ENCODE data around the gene SCFD2. TPM values are rescaled to one million over a fixed set of nuclear protein-coding genes. Genes with fewer than 3 reads are reported as not detected.

SCFD2 gene
- total RNA-seq, 2 experiments from 2014 or later, result 25.1 to 27.2 TPM

DNA sequence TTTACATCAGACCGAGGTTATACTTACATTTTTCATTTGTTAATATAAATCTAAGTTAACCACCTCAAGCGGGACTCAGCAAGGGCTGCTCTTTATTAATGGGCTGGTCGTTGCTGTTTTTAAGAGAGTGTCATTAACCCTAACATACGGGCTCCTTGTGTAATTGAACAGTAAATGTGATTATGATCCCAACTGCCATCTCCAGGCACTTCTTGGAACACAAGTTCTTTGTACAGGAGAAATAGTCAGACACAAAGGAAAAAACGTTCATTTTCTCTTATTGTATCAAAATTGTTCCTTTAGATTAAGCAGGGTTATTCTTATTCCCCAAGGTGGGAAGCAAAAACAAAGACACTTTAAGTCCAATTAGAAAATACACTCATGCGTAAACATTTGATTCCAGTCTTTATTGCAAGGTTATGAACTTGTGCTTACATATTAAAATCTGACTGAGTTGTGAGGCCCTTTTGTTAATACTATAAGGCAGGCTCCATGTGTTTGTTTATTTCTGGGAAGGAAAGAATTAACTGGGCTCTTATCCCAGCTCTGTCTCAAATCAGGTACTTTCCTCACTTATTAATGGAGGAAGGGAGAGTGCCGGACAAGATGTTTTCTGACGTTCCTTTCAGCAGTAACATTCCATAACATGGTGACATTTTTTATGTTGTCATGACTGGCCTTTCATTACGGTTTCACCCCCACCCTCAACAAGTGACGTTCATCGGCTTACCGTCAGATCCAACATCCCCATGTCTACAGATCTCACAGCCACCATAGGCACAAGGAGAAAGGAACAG is 407.8 kb downstream of the SCFD2 start:
- CTCF ChIA-PET, result no interaction called here
- ATAC-seq (no peak), DNase-seq (no peak)
- no peaks in the 10 kb centered on the region for H3K27me3 Mint-ChIP-seq (ENCODE audit: low read depth)
- H3K27ac Mint-ChIP-seq, result no peak overlapping the region
- POLR2A ChIA-PET, result no interaction called here
- no peaks in the 10 kb centered on the region for H3K9me3 Mint-ChIP-seq (ENCODE audit: insufficient read depth)
- no peaks in the 10 kb centered on the region for H3K36me3 Mint-ChIP-seq (ENCODE audit: low read depth)
- H3K4me3 Mint-ChIP-seq, result no peak overlapping the region
- no peaks in the 10 kb centered on the region for H3K4me1 Mint-ChIP-seq (ENCODE audit: low read depth)

DNA sequence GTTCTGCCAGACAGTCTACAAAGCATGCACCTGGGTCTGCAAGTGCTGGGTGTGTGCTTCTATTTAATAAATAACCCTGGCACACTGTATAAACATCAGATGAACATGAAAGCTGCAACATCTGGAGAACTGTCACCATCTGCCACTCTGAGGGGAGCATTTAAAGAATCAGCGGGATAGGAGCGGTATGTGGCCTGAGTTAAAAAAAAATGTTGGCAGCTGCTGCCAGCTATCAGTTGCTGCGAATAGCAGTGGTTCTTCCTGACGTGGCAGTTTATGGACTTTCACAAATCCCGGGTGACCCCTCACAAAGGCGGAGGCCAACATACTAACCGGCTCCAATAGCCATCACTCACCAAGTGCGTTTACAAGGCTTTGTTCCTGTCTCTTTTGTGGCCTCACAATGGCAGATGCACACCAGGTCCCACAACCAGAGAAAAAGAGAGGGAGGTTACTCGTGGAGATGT is 408.6 kb downstream of the SCFD2 start:
- CTCF ChIA-PET, result no interaction called here
- Mint-ChIP-seq H3K36me3 (ENCODE audit: low read depth) (no peaks in the 10 kb centered on the region), H3K27me3 (ENCODE audit: low read depth) (no peaks in the 10 kb centered on the region), H3K4me3 (no peak overlapping the region), H3K27ac (no peak overlapping the region), H3K4me1 (ENCODE audit: low read depth) (no peaks in the 10 kb centered on the region), H3K9me3 (ENCODE audit: insufficient read depth) (no peaks in the 10 kb centered on the region)
- DNase-seq (no peak), ATAC-seq (no peak)
- POLR2A ChIA-PET, result no interaction called here

DNA sequence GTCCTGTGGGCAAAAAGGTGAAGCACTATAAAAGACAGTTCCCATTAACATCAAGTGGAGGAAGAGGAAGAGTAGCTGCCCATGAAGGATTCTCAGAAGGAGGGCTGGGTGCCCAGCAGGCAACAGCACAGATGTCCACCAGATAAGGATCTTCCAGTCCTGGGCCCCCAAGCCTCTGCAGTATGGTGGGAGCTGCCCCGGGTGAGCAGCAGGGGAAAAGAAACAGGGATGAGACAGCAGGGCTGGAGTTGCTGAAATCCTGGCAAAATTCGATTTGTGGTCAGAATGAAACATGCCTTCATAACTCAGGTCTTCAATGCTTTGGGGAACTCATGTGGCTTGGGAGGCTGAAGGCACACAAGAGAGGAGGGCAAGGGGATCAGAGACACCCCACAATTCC is 409.2 kb downstream of the SCFD2 start:
- CTCF ChIA-PET, result no interaction called here
- ATAC-seq, result no peak

DNA sequence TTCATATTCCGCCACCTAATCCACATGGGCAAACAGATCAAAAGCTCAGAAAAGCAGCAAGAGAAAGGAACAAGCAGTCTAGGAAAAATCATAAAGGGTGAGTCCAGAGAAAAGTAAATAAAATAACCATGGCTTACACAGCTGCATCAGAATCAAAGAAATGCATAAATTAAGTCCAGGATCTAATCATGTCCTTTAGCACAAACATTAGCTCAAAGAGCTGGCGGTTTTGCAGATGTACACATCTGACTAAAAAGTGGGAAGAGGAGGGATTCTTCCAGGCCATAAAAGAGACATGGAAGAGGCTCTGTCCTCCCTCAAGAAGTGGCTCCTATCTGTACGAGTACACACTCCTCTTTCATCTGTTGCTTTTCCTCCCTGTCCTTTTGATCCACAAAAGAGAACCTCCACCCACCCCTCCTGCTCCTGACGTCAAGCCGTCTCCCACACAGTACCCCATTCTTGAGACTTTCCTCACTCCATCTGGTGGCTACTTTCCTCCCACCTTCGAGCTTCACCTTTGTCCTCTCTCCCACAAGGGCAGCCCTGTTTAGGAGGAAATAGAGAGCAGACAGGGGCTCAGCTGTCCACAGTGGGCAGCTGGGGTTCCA is 411.2 kb downstream of the SCFD2 start:
- DNase-seq, result no peak
- ATAC-seq, result no peak
- H3K4me3 Mint-ChIP-seq, result no peak overlapping the region
- no peak overlapping the region for H3K27ac Mint-ChIP-seq
- ChIA-PET POLR2A (interaction anchor here (0.5 kb wide), 1 partner anchor 282 kb away, joined by 3 read pairs; no protein-coding TSS in a partner anchor), CTCF (no interaction called here)
- H3K27me3 Mint-ChIP-seq (ENCODE audit: low read depth), result no peaks in the 10 kb centered on the region
- peaks cover 3% of the 10 kb centered on the region for H3K36me3 Mint-ChIP-seq (ENCODE audit: low read depth)
- H3K9me3 Mint-ChIP-seq (ENCODE audit: insufficient read depth), result no peaks in the 10 kb centered on the region
- H3K4me1 Mint-ChIP-seq (ENCODE audit: low read depth), result no peaks in the 10 kb centered on the region

More for the DNA sequence above, 409.2 kb downstream of the SCFD2 start:
- no peaks in the 10 kb centered on the region for H3K36me3 Mint-ChIP-seq (ENCODE audit: low read depth)
- H3K27ac Mint-ChIP-seq, result no peak overlapping the region
- POLR2A ChIA-PET, result no interaction called here
- no peaks in the 10 kb centered on the region for H3K9me3 Mint-ChIP-seq (ENCODE audit: insufficient read depth)
- no peak overlapping the region for H3K4me3 Mint-ChIP-seq
- no peaks in the 10 kb centered on the region for H3K4me1 Mint-ChIP-seq (ENCODE audit: low read depth)
- H3K27me3 Mint-ChIP-seq (ENCODE audit: low read depth), result no peaks in the 10 kb centered on the region
- DNase-seq, result no peak

DNA sequence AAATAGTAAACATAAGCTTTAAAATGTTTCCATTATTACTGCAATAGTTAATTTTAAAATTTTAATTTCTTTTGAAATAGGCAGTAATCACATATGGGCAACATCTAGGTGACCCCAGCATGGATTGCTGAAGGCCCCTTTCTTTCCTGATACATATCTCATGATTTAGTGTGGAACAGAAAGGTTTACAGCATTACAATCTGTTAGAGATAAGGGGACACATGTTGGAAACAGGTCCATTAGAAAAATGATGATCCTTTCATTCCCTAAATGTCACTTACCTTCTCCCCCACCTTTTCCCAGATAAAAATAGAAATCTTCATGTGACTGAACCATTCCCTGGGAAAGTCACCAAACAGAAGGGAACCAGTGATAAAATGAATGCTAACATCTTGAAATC is 413.3 kb downstream of the SCFD2 start:
- no peaks in the 10 kb centered on the region for H3K9me3 Mint-ChIP-seq (ENCODE audit: insufficient read depth)
- no peaks in the 10 kb centered on the region for H3K27me3 Mint-ChIP-seq (ENCODE audit: low read depth)
- ChIA-PET CTCF (no interaction called here), POLR2A (no interaction called here)
- H3K36me3 Mint-ChIP-seq (ENCODE audit: low read depth), result peaks cover 3% of the 10 kb centered on the region
- H3K4me1 Mint-ChIP-seq (ENCODE audit: low read depth), result no peaks in the 10 kb centered on the region
- ATAC-seq (no peak), DNase-seq (no peak)
- no peak overlapping the region for H3K27ac Mint-ChIP-seq
- no peak overlapping the region for H3K4me3 Mint-ChIP-seq

DNA sequence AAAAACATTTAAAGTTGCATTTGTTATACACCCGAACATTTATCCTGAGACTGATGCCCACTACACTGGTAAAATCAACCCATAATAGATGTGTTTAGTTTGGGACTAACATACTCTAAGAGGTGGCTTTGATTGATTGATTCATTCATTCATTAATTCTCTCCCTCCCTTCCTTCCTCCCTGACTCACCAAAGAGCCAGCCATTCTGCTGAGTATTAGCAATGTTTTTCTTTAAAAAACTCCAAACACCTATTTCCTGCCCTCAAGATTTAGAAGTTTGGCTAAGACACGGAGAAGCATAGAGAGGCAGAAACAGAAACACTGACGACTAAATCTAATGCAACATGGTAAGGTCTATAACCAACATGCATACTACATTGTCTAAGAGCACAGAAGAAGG is 414.8 kb downstream of the SCFD2 start:
- DNase-seq (no peak), ATAC-seq (no peak)
- H3K4me3 Mint-ChIP-seq, result no peak overlapping the region
- H3K4me1 Mint-ChIP-seq (ENCODE audit: low read depth), result no peaks in the 10 kb centered on the region
- no peak overlapping the region for H3K27ac Mint-ChIP-seq
- H3K9me3 Mint-ChIP-seq (ENCODE audit: insufficient read depth), result no peaks in the 10 kb centered on the region
- ChIA-PET CTCF (no interaction called here), POLR2A (no interaction called here)
- H3K36me3 Mint-ChIP-seq (ENCODE audit: low read depth), result peaks cover 3% of the 10 kb centered on the region
- H3K27me3 Mint-ChIP-seq (ENCODE audit: low read depth), result no peaks in the 10 kb centered on the region

DNA sequence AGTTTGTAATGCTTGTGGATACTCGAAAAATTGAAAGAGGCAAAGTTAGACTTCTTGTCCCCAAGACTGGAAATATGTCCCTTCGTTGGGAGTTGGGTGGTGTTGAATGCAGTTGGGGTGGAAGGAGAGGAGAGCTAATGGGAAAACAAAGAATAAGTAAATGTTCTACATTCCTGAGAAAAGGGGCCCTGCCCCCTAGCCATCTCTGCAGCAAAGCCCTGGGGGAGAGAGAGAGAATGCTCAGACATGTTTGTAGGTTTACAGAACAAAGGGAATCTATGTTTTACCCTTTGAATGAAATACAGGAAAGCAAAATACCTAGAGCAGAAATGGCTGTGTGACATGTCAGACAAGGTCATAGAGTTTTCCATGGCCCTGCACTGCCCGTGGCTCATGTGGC is 415.6 kb downstream of the SCFD2 start:
- peaks cover 3% of the 10 kb centered on the region for H3K36me3 Mint-ChIP-seq (ENCODE audit: low read depth)
- DNase-seq (no peak), ATAC-seq (no peak)
- CTCF ChIA-PET, result no interaction called here
- no peaks in the 10 kb centered on the region for H3K27me3 Mint-ChIP-seq (ENCODE audit: low read depth)
- no peaks in the 10 kb centered on the region for H3K9me3 Mint-ChIP-seq (ENCODE audit: insufficient read depth)
- no peak overlapping the region for H3K27ac Mint-ChIP-seq
- H3K4me1 Mint-ChIP-seq (ENCODE audit: low read depth), result no peaks in the 10 kb centered on the region
- POLR2A ChIA-PET, result no interaction called here
- H3K4me3 Mint-ChIP-seq, result no peak overlapping the region

DNA sequence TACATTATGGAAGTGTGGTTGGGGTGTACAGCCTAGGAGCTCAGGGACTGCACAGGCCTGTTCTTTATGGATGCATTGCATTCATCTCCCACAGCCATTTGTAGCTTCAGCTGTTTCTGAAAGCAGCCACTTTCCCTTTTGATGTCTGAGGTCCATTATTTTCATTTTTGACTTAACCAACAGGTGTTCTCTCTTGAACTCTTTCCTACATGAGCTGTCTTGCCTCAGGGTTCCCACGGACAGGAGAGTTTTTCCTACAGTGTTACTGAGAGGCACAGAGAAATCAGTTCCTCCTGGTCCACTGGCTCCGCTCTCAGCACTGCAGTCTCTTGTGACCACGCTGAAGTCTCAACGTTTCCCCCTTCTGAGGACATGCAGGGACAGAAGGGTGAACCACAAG is 416.5 kb downstream of the SCFD2 start:
- H3K9me3 Mint-ChIP-seq (ENCODE audit: insufficient read depth), result no peaks in the 10 kb centered on the region
- H3K27me3 Mint-ChIP-seq (ENCODE audit: low read depth), result no peaks in the 10 kb centered on the region
- POLR2A ChIA-PET, result no interaction called here
- ATAC-seq (no peak), DNase-seq (no peak)
- no peaks in the 10 kb centered on the region for H3K4me1 Mint-ChIP-seq (ENCODE audit: low read depth)
- H3K36me3 Mint-ChIP-seq (ENCODE audit: low read depth), result peaks cover 3% of the 10 kb centered on the region
- H3K27ac Mint-ChIP-seq, result no peak overlapping the region
- no peak overlapping the region for H3K4me3 Mint-ChIP-seq
- CTCF ChIA-PET, result no interaction called here

DNA sequence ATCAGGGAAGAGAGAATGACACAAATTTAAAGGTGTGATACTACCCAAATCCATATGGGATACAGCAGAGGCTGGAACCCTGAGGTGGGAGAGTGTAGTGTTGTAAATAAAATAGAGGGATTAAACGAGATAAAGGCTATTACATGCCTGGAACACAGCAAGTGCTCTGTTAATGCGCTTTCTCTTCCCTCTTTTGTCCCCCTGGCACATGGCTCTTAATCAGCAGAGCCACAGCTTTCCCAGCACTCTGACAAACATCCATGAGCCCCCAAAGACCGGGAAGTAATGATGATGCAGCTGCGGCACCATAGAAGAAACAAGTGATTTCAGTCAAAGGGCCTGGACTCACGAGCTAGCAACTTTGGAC is 417.8 kb downstream of the SCFD2 start:
- Mint-ChIP-seq H3K9me3 (ENCODE audit: insufficient read depth) (no peaks in the 10 kb centered on the region), H3K27me3 (ENCODE audit: low read depth) (no peaks in the 10 kb centered on the region), H3K36me3 (ENCODE audit: low read depth) (peaks cover 3% of the 10 kb centered on the region), H3K4me3 (no peak overlapping the region), H3K27ac (no peak overlapping the region), H3K4me1 (ENCODE audit: low read depth) (no peaks in the 10 kb centered on the region)
- ChIA-PET POLR2A (no interaction called here), CTCF (no interaction called here)
- ATAC-seq (no peak), DNase-seq (no peak)

DNA sequence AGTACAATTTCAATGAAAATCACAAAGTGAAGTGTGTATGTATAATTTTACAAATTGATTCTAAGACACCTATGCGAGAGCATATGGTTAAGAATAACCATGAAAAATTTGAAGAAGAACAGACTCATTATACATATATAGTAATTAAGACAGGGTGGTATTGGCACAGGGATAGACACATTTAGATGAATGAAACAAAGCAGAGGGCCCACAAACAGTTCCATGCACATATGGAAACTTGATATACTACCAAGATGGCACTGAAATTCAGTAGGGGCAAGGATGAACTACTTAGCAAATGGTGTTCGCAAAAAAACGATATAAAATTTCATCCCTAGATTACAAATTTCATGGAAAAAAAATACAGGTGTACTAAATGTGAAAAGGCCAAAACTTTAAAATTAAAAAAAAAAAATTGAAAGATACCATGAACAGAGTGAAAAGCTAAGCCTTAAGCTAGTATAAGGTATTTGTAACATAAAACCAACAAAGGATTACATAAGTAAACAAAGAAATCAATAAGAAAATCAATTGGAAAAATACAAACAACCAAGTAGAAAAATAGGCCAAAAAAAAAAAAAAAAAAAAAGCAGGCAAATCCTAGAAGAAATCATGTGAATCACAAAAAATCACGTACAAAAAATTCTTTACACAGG is 418.3 kb downstream of the SCFD2 start:
- POLR2A ChIA-PET, result no interaction called here
- no peaks in the 10 kb centered on the region for H3K27me3 Mint-ChIP-seq (ENCODE audit: low read depth)
- no peaks in the 10 kb centered on the region for H3K9me3 Mint-ChIP-seq (ENCODE audit: insufficient read depth)
- no peaks in the 10 kb centered on the region for H3K4me1 Mint-ChIP-seq (ENCODE audit: low read depth)
- no peak overlapping the region for H3K27ac Mint-ChIP-seq
- H3K36me3 Mint-ChIP-seq (ENCODE audit: low read depth), result peaks cover 3% of the 10 kb centered on the region
- no peak for ATAC-seq
- no peak overlapping the region for H3K4me3 Mint-ChIP-seq
- CTCF ChIA-PET, result no interaction called here
- DNase-seq, result no peak

DNA sequence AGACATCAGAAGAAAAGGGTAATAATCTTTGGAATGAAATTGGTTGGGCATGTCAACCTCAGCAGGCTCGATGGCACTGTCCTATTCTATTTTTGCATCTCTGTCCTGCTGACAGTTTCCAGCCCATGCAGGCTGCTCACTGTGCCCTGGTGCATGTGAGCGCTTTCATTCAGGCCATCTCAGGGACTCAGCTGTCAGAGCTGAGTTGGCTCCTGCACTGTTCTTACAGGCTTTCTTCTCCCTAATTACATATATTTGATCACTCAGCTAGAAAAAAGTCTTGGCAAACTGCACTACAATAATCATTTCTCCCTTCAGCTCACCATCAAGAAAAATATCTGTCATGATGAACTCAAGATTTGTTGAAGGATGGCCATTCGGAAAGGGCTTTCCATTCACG is 419.0 kb downstream of the SCFD2 start:
- Mint-ChIP-seq H3K36me3 (ENCODE audit: low read depth) (peaks cover 3% of the 10 kb centered on the region), H3K4me1 (ENCODE audit: low read depth) (no peaks in the 10 kb centered on the region), H3K4me3 (no peak overlapping the region), H3K27me3 (ENCODE audit: low read depth) (no peaks in the 10 kb centered on the region), H3K9me3 (ENCODE audit: insufficient read depth) (no peaks in the 10 kb centered on the region), H3K27ac (no peak overlapping the region)
- ChIA-PET CTCF (no interaction called here), POLR2A (no interaction called here)
- ATAC-seq (no peak), DNase-seq (no peak)

DNA sequence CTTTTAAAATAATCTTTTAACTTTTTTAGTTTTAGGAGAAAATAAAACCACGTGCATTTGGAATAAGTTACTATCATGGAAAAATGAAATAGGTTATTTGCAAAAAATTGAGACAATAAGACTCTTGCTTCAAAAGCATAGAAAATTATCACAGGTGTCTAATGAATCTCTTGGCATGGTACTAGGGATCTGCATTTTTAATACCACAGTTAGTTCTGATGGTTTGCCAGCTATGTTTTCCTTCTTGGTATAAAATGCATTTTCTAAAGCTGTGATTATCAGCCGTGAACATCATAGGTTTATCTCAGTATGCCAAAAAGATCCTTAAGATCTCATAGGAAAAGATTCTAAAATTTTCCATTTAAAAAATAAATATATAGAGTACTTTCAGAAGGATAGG is 419.9 kb downstream of the SCFD2 start:
- no peaks in the 10 kb centered on the region for H3K27me3 Mint-ChIP-seq (ENCODE audit: low read depth)
- no peaks in the 10 kb centered on the region for H3K9me3 Mint-ChIP-seq (ENCODE audit: insufficient read depth)
- no peak overlapping the region for H3K4me3 Mint-ChIP-seq

More for the DNA sequence above, 419.9 kb downstream of the SCFD2 start:
- ChIA-PET POLR2A (no interaction called here), CTCF (no interaction called here)
- no peak overlapping the region for H3K27ac Mint-ChIP-seq
- H3K4me1 Mint-ChIP-seq (ENCODE audit: low read depth), result no peaks in the 10 kb centered on the region
- DNase-seq (no peak), ATAC-seq (no peak)
- peaks cover 3% of the 10 kb centered on the region for H3K36me3 Mint-ChIP-seq (ENCODE audit: low read depth)

Data from activated CD8-positive, alpha-beta T cell treated with anti-CD3 and anti-CD28 coated beads, Interleukin-2, amount 10 ng/mL, durations not matched to agents 7 days and 5 days (primary cell).